Activated T-cell treated with anti-CD3 and anti-CD28 coated beads for 48 hours (primary cell): ENCODE results near the gene MEGF6.
A peak's percentile ranks its signal among the peaks of the same experiment; 100 is the strongest.
"Not testable (repeated sequence)": the region's sequence is repeated elsewhere in the genome, so short reads cannot be mapped to it uniquely, and the experiment has no call there.

Experiments
- DNase-seq: peaks from one replicate; pipeline ENCODE4 v3.0.0-alpha.2; 2020; ENCODE audit warnings: low read depth

The MEGF6 gene

DNA sequence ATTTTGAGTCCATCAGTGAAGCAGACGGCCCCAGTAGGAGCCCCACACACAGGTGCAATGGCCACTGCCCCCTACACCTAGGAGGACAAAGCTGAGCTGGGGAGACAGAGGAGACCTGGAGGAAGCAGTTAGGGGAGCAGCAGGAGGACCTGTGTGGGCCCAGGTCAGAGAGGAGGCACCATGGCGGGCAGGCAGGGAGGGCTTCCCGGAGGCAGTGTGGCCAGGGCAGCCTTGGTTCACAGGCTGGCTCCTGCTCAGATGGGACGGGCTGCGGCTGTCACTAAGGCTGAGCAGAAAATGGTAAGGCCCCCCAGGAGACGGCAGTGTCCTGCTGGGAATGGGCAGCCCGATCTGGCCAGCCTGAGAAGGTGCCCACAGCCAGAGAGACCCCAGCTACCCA, 15.4 kb downstream of the MEGF6 start:
- no peak for DNase-seq

DNA sequence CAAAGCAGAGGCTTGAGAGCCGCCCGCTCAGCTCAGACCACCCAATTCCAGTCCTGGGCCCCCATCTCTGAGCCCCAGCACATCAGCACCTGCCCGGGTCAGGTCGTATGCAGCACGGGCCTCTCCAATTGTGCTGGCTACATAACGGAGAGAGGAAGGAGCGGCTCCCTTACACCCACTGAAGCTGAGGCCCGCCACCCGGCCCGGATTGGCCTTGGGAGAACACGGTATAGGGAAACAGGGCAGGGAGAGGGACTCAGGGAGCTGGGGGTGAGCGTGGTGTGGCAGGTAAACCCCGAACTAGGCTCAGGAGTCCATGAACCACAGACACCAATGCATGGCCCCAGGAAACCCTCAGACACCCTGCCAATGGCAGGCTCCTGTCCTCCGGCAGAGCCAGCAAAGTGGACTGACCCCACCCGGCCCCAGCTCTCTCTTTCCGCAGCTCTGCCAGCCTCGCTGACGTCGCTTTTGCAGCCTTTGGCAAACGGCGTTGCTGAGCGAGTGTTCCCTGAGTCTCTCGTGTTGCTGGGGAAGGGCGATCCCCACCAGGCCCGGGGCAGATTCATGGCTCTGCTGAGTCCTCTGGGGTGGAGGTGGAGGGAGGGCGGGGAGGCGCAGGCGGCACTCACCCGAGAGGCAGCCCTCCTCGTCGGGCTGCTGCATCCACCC, 16.5 kb downstream of the MEGF6 start:
- no peak for DNase-seq

DNA sequence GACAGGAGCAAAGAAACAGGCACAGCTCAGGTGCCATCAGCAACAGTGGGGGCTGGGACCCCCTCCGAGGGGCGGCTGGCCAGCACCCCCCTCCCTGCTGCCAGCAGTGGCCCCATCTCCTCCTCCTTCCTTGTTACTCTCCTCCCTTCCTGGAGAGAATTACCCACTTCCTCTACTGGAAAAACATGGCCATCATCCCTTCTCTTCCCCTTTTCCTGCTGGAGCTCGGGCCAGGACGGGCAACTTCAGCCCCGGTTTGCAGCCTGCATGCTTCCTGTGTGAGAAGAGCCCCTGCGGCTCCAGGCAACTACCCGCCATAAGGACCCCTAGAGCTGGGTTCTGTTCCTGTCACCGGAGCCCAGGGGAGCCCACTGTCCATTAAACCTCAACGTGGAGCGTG, 17.6 kb downstream of the MEGF6 start:
- DNase-seq: no peak

DNA sequence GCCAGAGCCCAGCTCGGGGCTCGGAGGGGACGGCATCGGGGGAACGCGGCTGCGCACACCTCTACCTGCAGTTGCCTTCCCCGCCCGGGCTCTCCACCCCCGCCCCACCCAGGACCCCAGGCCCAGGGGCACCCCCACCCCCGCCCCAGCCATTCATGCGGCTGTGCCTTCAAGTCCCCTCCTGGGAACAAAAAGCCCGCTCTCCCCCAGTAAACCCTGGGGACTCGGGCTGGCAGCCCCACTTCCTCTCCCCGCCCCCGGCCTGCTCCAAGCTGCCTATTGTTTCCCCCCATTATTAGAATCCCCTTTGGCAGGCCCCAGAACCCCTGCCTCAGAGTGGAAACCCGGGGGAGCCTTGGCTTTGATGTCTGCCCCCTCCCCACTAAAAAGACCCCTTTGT, 18.0 kb downstream of the MEGF6 start:
- DNase-seq: no peak

GRCh38 chr1:3590951-3591865, 20.1 kb downstream of the MEGF6 start:
- DNase-seq: no peak

- DNase-seq: no peak
These were observed 21.1 kb downstream of the MEGF6 start for GRCh38 chr1:3590139-3590763.

DNA sequence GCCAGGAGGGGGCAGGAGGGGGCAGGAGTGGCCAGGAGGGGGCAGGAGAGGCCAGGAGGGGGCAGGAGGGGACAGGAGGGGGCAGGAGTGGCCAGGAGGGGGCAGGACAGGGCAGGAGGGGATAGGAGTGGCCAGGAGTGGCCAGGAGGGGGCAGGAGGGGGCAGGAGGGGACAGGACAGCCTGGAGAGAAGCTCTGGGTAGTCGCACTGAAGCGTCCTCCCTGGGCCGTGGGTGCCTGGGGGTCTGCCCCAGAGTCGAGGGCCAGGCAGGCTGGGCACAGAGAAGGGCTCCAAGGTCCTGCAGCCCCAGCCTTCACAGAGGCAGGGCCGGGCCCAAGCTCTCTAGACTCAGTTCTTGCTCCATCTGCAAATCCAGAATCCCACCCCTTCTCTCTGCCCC, 22.9 kb downstream of the MEGF6 start:
- no peak for DNase-seq

DNA sequence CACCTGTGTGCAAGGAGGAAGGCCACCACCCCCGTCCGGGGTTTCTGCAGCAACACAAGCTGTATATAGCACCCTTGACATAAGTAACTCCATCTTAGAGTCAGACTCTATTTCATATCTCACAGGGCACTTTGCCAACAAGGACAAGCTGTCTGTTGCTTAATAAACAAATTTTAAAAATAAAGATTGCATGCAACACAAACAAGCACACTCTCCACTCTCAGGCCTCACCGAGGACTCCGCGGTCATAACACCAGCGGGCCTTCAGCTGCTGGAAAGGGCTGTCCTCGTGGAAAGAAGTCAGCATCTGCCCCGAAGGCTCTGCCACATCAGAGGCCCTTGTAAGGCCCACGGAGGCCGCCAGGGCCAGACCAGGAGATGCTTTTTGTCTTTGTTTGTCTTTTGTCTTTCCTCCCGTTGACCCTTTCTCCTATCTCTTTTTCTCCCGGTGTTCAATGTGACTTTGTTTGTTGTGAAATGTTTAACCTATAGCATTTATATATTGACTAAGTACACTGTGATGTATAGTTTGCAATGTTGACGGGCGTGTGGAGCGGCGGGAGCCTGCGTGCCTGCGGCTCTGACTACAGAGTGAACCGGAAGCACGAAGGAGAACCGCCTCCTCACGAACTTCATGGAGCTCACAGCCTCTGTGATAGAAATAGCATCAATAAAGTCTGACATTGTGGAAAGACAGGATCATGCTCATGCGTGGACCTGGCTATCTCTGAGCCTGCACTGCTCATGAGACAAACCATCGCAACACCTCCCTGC, 24.1 kb downstream of the MEGF6 start:
- DNase-seq: no peak

GRCh38 chr1:3585940-3586568, 25.3 kb downstream of the MEGF6 start:
- no peak for DNase-seq

- DNase-seq: not testable (repeated sequence)
These were observed 25.9 kb downstream of the MEGF6 start for GRCh38 chr1:3585353-3585868.

GRCh38 chr1:3584915-3585314, 26.4 kb downstream of the MEGF6 start:
- DNase-seq: peak; percentile 18

GRCh38 chr1:3583751-3584150, 27.6 kb downstream of the MEGF6 start:
- DNase-seq: not testable (repeated sequence)

DNA sequence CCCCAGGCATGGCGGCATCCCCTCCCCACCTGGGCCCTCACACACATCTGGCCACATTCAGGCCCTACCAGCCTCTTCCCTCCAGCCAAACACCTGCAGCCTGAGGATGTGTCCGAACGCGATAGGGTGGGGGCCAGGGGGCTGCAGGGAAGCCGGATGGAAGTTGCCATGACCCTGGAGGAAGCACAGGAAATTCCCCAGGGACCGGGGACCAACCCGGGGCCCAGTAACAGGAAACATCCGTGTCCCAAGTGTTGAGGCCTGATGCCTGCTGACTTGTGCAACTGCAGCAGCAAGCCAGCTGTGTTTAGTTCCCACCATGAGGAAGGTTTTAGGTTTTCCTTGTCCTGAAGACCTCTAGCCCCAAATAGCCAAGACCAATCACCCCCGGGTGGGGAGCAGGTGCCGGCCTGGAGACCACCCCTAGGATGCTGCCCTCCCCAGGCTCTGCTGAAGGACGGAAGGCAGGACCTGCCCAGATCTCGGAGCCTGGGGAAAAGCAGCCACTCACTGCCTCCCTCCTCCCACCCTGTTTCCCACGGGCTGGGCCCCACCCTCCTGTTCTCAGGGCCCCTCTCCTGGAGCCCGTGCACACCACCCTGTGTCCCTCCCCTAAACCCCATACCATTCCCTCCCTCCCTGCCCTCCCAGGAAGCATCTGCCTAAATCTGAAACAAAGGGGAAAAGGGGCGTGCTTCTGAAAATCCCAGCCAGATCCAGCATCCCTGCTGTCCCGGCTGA, 29.8 kb downstream of the MEGF6 start:
- DNase-seq: no peak

GRCh38 chr1:3580231-3580630, 31.1 kb downstream of the MEGF6 start:
- no peak for DNase-seq

- DNase-seq: no peak
These were observed 31.7 kb downstream of the MEGF6 start for GRCh38 chr1:3579626-3580025.

- DNase-seq: no peak
These were observed 32.4 kb downstream of the MEGF6 start for GRCh38 chr1:3578906-3579305.

DNA sequence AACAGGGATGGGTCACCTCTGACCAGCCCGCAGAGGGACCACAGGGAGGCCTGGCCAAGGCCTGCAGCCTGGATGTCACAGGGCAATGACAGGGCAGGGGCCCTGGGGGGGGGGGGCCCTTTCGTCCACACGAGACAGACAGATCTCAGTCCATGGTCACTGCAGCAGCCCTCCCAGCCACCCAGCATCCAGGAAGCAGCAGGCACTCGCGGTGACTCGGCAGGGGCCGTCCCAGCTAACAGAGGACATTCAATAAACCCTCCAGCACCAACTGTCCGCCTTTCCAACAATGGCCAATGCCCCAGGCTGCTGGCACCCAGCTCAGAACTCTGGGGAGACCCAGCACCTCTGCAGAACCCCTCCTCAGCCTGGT, 32.9 kb downstream of the MEGF6 start:
- no peak for DNase-seq

DNA sequence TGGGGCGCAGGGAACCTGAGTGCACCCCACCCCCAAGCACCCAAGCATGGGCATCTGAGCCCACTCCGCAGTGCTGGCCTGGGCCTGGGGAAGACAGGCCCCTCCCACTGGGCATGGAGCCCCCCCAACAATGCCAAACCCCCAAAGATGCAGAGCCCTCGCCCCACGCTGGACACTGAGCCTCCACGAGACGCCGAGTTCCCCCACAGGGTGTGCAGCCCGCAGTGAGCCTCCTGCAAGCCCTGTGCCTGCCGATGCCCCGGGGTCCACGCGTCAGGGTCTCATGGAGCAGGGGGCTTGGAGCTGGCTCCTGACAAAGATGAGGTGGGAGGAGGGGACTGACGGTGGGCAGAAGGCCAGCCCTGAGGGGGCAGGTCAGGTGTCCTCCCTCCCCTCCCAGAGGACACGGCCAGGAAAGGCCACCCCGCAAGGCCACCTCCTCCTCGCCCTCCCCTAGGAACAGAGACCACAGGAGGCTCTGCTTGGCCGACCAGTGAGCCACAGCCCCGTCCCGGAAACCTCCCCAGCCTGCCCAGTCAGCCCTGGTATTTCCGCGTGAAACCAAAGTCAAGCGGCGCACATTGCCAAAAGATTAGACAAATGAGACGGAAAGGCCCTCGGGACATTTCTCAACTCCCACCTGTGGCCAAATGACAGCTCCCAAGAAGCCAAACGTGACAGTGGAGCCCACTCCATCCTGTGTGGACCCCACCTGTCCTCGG, 33.4 kb downstream of the MEGF6 start:
- DNase-seq: no peak

DNA sequence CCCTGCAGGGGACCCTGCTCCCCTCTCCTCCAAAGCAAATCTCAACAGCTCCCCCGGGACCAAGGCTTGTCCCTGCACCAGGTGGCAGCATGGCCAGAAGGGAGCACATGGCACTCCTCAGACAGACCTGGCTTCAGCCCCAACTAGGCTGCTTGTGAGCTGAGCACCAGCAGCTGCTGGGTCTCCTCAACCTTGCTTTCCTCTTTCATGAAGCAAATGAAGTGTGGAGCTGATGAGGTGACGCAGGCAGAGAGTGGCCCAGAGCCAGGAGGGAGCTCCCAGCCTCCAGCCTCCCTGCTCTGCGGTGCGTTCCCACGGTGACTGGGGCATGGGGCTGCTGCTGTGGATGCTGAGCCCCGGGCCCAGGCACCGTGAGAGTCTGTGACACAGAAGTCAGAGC, 34.0 kb downstream of the MEGF6 start:
- DNase-seq: no peak

DNA sequence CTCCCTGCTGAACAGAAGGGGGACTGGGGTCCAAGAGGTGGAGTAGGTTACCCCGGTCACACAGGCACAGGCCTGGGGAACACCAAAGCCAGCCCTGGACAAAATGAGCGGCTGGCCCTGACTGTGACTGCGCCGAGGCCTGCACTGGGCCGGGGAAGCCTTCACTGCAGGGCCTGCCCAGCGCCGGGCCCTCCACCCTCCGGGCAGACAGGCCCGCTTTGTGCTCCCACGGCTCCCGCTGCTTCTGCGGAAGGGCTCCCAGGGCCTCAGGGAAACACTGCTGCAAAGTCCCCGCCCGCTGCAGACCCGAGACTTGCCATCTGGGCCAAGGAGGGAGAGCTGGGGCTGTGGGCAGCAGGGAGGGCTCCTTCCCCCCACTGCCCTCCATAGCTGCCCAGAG, 35.3 kb downstream of the MEGF6 start:
- DNase-seq: no peak
